ENCODE data around the gene CMTR1. TPM values are rescaled to one million over a fixed set of nuclear protein-coding genes. Genes with fewer than 3 reads are reported as not detected.

Gene CMTR1
- total RNA-seq, 1 experiment from 2014 or later: 36.4 TPM

GRCh38 chr6:37429352-37429750, 3.7 kb upstream of the CMTR1 start:
- Histone ChIP-seq H3K9me2 (replicated peaks; ENCODE audit: low read length) (no peaks in the 10 kb centered on the region), H3K9ac (ENCODE audit: low read length) (no peak overlapping the region), H3K4me2 (ENCODE audit: low read length) (no peak overlapping the region), H3K4me3 (ENCODE audit: low read length) (no peak overlapping the region), H4K20me1 (ENCODE audit: low read length) (no peaks in the 10 kb centered on the region), H2AFZ (ENCODE audit: low read length) (no peak overlapping the region), H3F3A (ENCODE audit: low read length, unreplicated experiment) (no peaks in the 10 kb centered on the region), H3K27me3 (ENCODE audit: low read length) (no peaks in the 10 kb centered on the region), H3K9me3 (ENCODE audit: low read length) (no peaks in the 10 kb centered on the region), H3K4me1 (ENCODE audit: insufficient read depth, low read length) (peaks cover 12% of the 10 kb centered on the region; the same call in 1 of the 2 replicates), H3K27ac (ENCODE audit: low read length) (no peak overlapping the region), H3K79me2 (ENCODE audit: low read length) (peaks cover 11% of the 10 kb centered on the region), H3K36me3 (ENCODE audit: low read depth, low read length) (no peaks in the 10 kb centered on the region)
- ATAC-seq (no peak), DNase-seq (no peak)
- ChIA-PET CTCF (no interaction called here), POLR2A (ENCODE audit: unreplicated experiment) (no interaction called here)
- no TSS peak for BruUV-seq (replicated peaks)
- intact Hi-C loops (cut with micrococcal nuclease): no loop called here
- TF ChIP-seq CTCF (conservative IDR thresholded peaks at IDR 0.05; ENCODE audit: low read depth, low read length) (no peak), EZH2phosphoT487 (IDR thresholded peaks at IDR 0.05; ENCODE audit: borderline replicate concordance, low read length) (no peak), EZH2 (IDR thresholded peaks at IDR 0.05; ENCODE audit: low read length, unreplicated experiment) (no peak)

GRCh38 chr6:37432590-37432915, 468 bp upstream of the CMTR1 start:
- Histone ChIP-seq H3K36me3 (ENCODE audit: low read depth, low read length) (peaks cover 16% of the 10 kb centered on the region; the same call in 1 of the 2 replicates), H3K9me2 (replicated peaks; ENCODE audit: low read length) (no peaks in the 10 kb centered on the region), H3F3A (ENCODE audit: low read length, unreplicated experiment) (no peaks in the 10 kb centered on the region), H3K4me3 (ENCODE audit: low read length) (peak overlapping the region; percentile 84), H2AFZ (ENCODE audit: low read length) (peak overlapping the region; percentile 99), H4K20me1 (ENCODE audit: low read length) (no peaks in the 10 kb centered on the region), H3K79me2 (ENCODE audit: low read length) (peaks cover 28% of the 10 kb centered on the region), H3K9ac (ENCODE audit: low read length) (peak overlapping the region; percentile 75), H3K4me2 (ENCODE audit: low read length) (peak overlapping the region; percentile 97), H3K27me3 (ENCODE audit: low read length) (no peaks in the 10 kb centered on the region), H3K9me3 (ENCODE audit: low read length) (no peaks in the 10 kb centered on the region), H3K4me1 (ENCODE audit: insufficient read depth, low read length) (peaks cover 18% of the 10 kb centered on the region; the same call in 1 of the 2 replicates), H3K27ac (ENCODE audit: low read length) (no peak overlapping the region)
- TSS peak; percentile 94 for BruUV-seq (replicated peaks)
- intact Hi-C loops (cut with micrococcal nuclease): loop anchor here (10.0 kb wide), 1 partner anchor 108 kb away; no protein-coding TSS in a partner anchor
- TF ChIP-seq EZH2phosphoT487 (IDR thresholded peaks at IDR 0.05; ENCODE audit: borderline replicate concordance, low read length) (no peak), EZH2 (IDR thresholded peaks at IDR 0.05; ENCODE audit: low read length, unreplicated experiment) (no peak), CTCF (conservative IDR thresholded peaks at IDR 0.05; ENCODE audit: low read depth, low read length) (no peak)
- DNase-seq (no peak), ATAC-seq (peak; percentile 22)
- ChIA-PET CTCF (no interaction called here), POLR2A (ENCODE audit: unreplicated experiment) (no interaction called here)

- intact Hi-C loops (cut with micrococcal nuclease): loop anchor here (10.0 kb wide), 1 partner anchor 109 kb away; no protein-coding TSS in a partner anchor
- TF ChIP-seq EZH2phosphoT487 (IDR thresholded peaks at IDR 0.05; ENCODE audit: borderline replicate concordance, low read length): no peak
- no peak for TF ChIP-seq CTCF (conservative IDR thresholded peaks at IDR 0.05; ENCODE audit: low read depth, low read length)
- no peak for TF ChIP-seq EZH2 (IDR thresholded peaks at IDR 0.05; ENCODE audit: low read length, unreplicated experiment)
- ATAC-seq: peak; percentile 44
- Histone ChIP-seq H3K4me2 (ENCODE audit: low read length) (peak overlapping the region; percentile 97), H4K20me1 (ENCODE audit: low read length) (no peaks in the 10 kb centered on the region), H3K4me1 (ENCODE audit: insufficient read depth, low read length) (peaks cover 23% of the 10 kb centered on the region), H3K9me2 (replicated peaks; ENCODE audit: low read length) (no peaks in the 10 kb centered on the region), H3K27me3 (ENCODE audit: low read length) (no peaks in the 10 kb centered on the region), H3K36me3 (ENCODE audit: low read depth, low read length) (peaks cover 20% of the 10 kb centered on the region; the same call in 1 of the 2 replicates), H3F3A (ENCODE audit: low read length, unreplicated experiment) (no peaks in the 10 kb centered on the region), H3K79me2 (ENCODE audit: low read length) (peaks cover 28% of the 10 kb centered on the region), H3K9me3 (ENCODE audit: low read length) (no peaks in the 10 kb centered on the region), H3K27ac (ENCODE audit: low read length) (no peak overlapping the region), H3K4me3 (ENCODE audit: low read length) (peak overlapping the region; percentile 84), H2AFZ (ENCODE audit: low read length) (peak overlapping the region; percentile 99), H3K9ac (ENCODE audit: low read length) (peak overlapping the region; percentile 75)
- CTCF ChIA-PET: no interaction called here
- no peak for DNase-seq
- BruUV-seq (replicated peaks): TSS peak; percentile 41
- POLR2A ChIA-PET (ENCODE audit: unreplicated experiment): interaction anchor here (0.7 kb wide), 1 partner anchor 78 kb away, joined by 3 read pairs; no protein-coding TSS in a partner anchor
Measured at GRCh38 chr6:37433657-37434271, 743 bp downstream of the CMTR1 start.

All from PC-3 (cell line).